ENCODE data around the gene ZNF143. TPM values are rescaled to one million over a fixed set of nuclear protein-coding genes. Genes with fewer than 3 reads are reported as not detected.

The ZNF143 gene
- total RNA-seq, 1 experiment from 2014 or later = 29.2 TPM

GRCh38 chr11:9428706-9429105, 32.1 kb upstream of the ZNF143 start:
- no peak for DNase-seq
- Mint-ChIP-seq H3K36me3 (ENCODE audit: insufficient read depth in 1 of 3, low read depth in 3 of 3) (peaks cover 59 to 92% (median 89%) of the 10 kb centered on the region in 3 experiments), H3K9me3 (no peaks in the 10 kb centered on the region), H3K27ac (peak overlapping the region in 1 of 3 experiments; percentile 18; a peak in 1 of 7 replicates), H3K27me3 (ENCODE audit: low read depth) (no peaks in the 10 kb centered on the region), H3K4me3 (no peak overlapping the region), H3K4me1 (no peaks in the 10 kb centered on the region)
- Histone ChIP-seq H3K4ac (ENCODE audit: low read depth, low read length) (no peak overlapping the region), H3K79me2 (ENCODE audit: insufficient read depth, low read length) (no peaks in the 10 kb centered on the region), H2BK15ac (ENCODE audit: low read depth, low read length) (no peak overlapping the region), H3K4me1 (ENCODE audit: insufficient read depth, low read length) (no peaks in the 10 kb centered on the region), H2BK20ac (ENCODE audit: low read depth, low read length, poor library complexity, severe bottlenecking) (no peak overlapping the region), H3K18ac (ENCODE audit: insufficient read length, low read depth, low read length) (no peak overlapping the region), H4K8ac (replicated peaks; ENCODE audit: insufficient read length, low read depth, low read length) (no peak overlapping the region), H2AFZ (ENCODE audit: low read length) (no peak overlapping the region), H2BK5ac (ENCODE audit: insufficient read length, low read length) (no peak overlapping the region), H2BK12ac (ENCODE audit: insufficient read length, low read depth, low read length) (no peak overlapping the region), H4K5ac (ENCODE audit: insufficient read length, low read depth, low read length) (no peak overlapping the region), H3K23ac (ENCODE audit: insufficient read length, low read depth, low read length) (no peak overlapping the region), H2BK120ac (ENCODE audit: low read depth, low read length, poor library complexity, severe bottlenecking) (no peak overlapping the region), H3K27ac (ENCODE audit: insufficient read length, low read depth, low read length) (no peak overlapping the region), H3K9me3 (ENCODE audit: control insufficient read depth, low read depth, low read length) (no peaks in the 10 kb centered on the region), H3K56ac (ENCODE audit: insufficient read length, low read depth, low read length) (no peak overlapping the region), H3K14ac (ENCODE audit: insufficient read depth, low read length) (no peak overlapping the region), H2AK5ac (ENCODE audit: insufficient read length, low read length) (no peak overlapping the region), H4K20me1 (ENCODE audit: control insufficient read depth, insufficient read depth, insufficient read length) (no peaks in the 10 kb centered on the region), H3K9ac (ENCODE audit: extremely low read depth, insufficient read length, low read length) (no peak overlapping the region), H3K79me1 (ENCODE audit: insufficient read depth, low read depth, low read length, poor library complexity, severe bottlenecking) (no peaks in the 10 kb centered on the region), H3K4me2 (ENCODE audit: insufficient read depth, insufficient read length, low read length) (no peak overlapping the region), H3K23me2 (ENCODE audit: insufficient read length, low read depth, low read length, poor library complexity, severe bottlenecking) (no peaks in the 10 kb centered on the region), H3T11ph (ENCODE audit: low read length) (no peak overlapping the region), H4K91ac (ENCODE audit: insufficient read length, low read depth, low read length) (no peak overlapping the region), H3K27me3 (ENCODE audit: insufficient read depth, low read length) (no peaks in the 10 kb centered on the region)
- no peak for TF ChIP-seq CTCF (conservative IDR thresholded peaks at IDR 0.05)
- no CpG with 5 or more reads among the region's 1 CpG for WGBS (ENCODE audit: extremely low coverage, insufficient read length, low lambda C conversion rate)

All from H9 (cell line).